PC-3 (cell line): ENCODE data around the gene KCTD5. TPM values are rescaled to one million over a fixed set of nuclear protein-coding genes. Genes with fewer than 3 reads are reported as not detected.
"Not testable (repeated sequence)": the region's sequence is repeated elsewhere in the genome, so short reads cannot be mapped to it uniquely, and the experiment has no call there.

Experiments used
- ATAC-seq: fragments of 200-7000 bp; cut with Tn5 transposase; 2 replicates; pipeline ENCODE4 v1.9.1; 2020; ENCODE audit warnings: mild to moderate bottlenecking, moderate library complexity
- BruUV-seq: library from RNA; stranded (reverse); fragments of 400-500 nt; replicated peaks from 2 replicates; lab custom pipeline; 2021; lab: Mats Ljungman, UMichigan
- CTCF ChIA-PET: fragments of 300-600 bp; sonication (Branson Sonifier 250); formaldehyde crosslinking; loops from one replicate; lab custom pipeline; 2022; ENCODE audit warnings: antibody characterized with exemption; lab: Charles Lee
- POLR2A ChIA-PET: fragments of 300-600 bp; sonication (Branson Sonifier 250); formaldehyde crosslinking; loops from one replicate; lab custom pipeline; 2022; ENCODE audit warnings: antibody characterized with exemption; ENCODE audit not compliant: unreplicated experiment; lab: Charles Lee
- DNase-seq: peaks from one replicate; pipeline ENCODE4 v3.0.0-alpha.2; 2015
- H2AFZ ChIP-seq: fragments of 300-600 bp; sonication (generic); 2 replicates; pipeline ENCODE4 v1.6.0; 2016; ENCODE audit warnings: antibody characterized with exemption, low read length
- H3F3A ChIP-seq: fragments of 300-600 bp; sonication (generic); one replicate; pipeline ENCODE4 v1.6.0; 2017; ENCODE audit warnings: antibody characterized with exemption, low read length, control low read depth, mild to moderate bottlenecking; ENCODE audit not compliant: unreplicated experiment
- H3K27ac ChIP-seq: fragments of 300-600 bp; sonication (generic); 2 replicates; pipeline ENCODE4 v1.5.1; 2016; ENCODE audit warnings: mild to moderate bottlenecking, low read length
- H3K27me3 ChIP-seq: fragments of 300-600 bp; sonication (generic); 2 replicates; pipeline ENCODE4 v1.6.1; 2016; ENCODE audit warnings: low read length, mixed read lengths
- H3K36me3 ChIP-seq: fragments of 300-600 bp; sonication (generic); 2 replicates; pipeline ENCODE4 v1.6.1; 2016; ENCODE audit warnings: low read depth, mixed run types, low read length, mixed read lengths
- H3K4me1 ChIP-seq: fragments of 300-600 bp; sonication (generic); 2 replicates; pipeline ENCODE4 v1.5.1; 2016; ENCODE audit warnings: low read length; ENCODE audit not compliant: insufficient read depth
- H3K4me2 ChIP-seq: fragments of 300-600 bp; sonication (generic); 2 replicates; pipeline ENCODE4 v1.6.0; 2016; ENCODE audit warnings: low read length
- H3K4me3 ChIP-seq: fragments of 300-600 bp; sonication (generic); 2 replicates; pipeline ENCODE4 v1.5.1; 2016; ENCODE audit warnings: mild to moderate bottlenecking, low read length, mixed read lengths
- H3K79me2 ChIP-seq: fragments of 300-600 bp; sonication (generic); 2 replicates; pipeline ENCODE4 v1.6.1; 2017; ENCODE audit warnings: low read length, mixed read lengths
- H3K9ac ChIP-seq: fragments of 300-600 bp; sonication (generic); 2 replicates; pipeline ENCODE4 v1.6.0; 2016; ENCODE audit warnings: mild to moderate bottlenecking, low read length
- H3K9me2 ChIP-seq: fragments of 300-600 bp; sonication (generic); replicated peaks from 2 replicates; pipeline ENCODE4 v1.6.1; 2016; ENCODE audit warnings: mixed run types, low read length, mixed read lengths
- H3K9me3 ChIP-seq: fragments of 300-600 bp; sonication (generic); 2 replicates; pipeline ENCODE4 v1.6.1; 2016; ENCODE audit warnings: low read length, mixed read lengths
- H4K20me1 ChIP-seq: fragments of 300-600 bp; sonication (generic); 2 replicates; pipeline ENCODE4 v1.6.1; 2016; ENCODE audit warnings: low read length, mixed read lengths
- EZH2 ChIP-seq: fragments of 300-600 bp; sonication (generic); IDR thresholded peaks from one replicate; pipeline ENCODE4 v1.6.1; 2017; ENCODE audit warnings: antibody characterized with exemption, mild to moderate bottlenecking, low read length; ENCODE audit not compliant: unreplicated experiment
- EZH2phosphoT487 ChIP-seq: fragments of 300-600 bp; sonication (generic); IDR thresholded peaks from 2 replicates; pipeline ENCODE4 v1.6.1; 2018; ENCODE audit warnings: mild to moderate bottlenecking, antibody characterized with exemption, low read length, borderline replicate concordance
- intact Hi-C: fragments of 100-400 bp; cut with micrococcal nuclease; formaldehyde crosslinking; loops from 2 replicates; pipeline ENCODE4 v1.9.0; 2023
- total RNA-seq: library from RNA; depleted of rRNA; stranded (reverse); fragments of >200 nt; gene quantifications from 2 replicates; pipeline ENCODE4 v1.2.3, GENCODE V29; 2014
- TF ChIP-seq, protein P1 (sequence below): fragments of 300-600 bp; sonication (generic); conservative IDR thresholded peaks from 2 replicates; pipeline ENCODE4 v1.5.1; 2017; ENCODE audit warnings: antibody characterized with exemption, low read depth, mild to moderate bottlenecking, low read length

KCTD5 gene
- total RNA-seq, 1 experiment from 2014 or later = 52.2 TPM

DNA sequence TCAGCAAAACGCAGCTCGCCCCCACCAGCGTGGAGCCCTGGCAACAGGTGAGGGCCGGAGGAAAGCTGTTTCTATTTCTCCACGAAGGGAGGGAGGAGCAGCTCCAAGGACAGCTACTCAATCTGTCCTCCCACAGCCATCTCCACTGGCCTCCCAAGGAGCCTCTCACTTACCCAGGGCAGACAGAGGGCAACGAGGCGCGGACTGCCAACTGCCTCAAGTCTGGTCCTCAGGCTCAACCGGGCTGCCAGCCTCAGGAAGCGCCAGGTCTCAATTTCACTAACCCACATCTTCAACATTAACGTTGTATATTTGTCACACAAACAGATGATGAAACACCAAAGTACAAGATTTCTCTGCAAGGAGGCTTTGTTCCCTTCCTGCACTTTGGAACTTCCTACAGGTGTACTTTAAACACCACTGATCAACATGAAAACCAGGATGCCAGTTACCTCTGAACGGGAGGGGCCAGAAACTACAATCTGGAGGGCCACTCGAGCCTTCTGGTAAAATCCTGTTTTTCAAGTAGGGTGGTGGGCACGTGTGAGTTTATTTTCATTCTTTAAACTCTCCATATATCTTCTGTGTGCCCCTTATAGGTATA is 31.0 kb upstream of the KCTD5 start:
- H3K4me3 ChIP-seq, H3K4me1 ChIP-seq, H4K20me1 ChIP-seq, H3F3A ChIP-seq, H3K9ac ChIP-seq, H3K27ac ChIP-seq, H3K9me3 ChIP-seq, H3K9me2 ChIP-seq, ATAC-seq, H2AFZ ChIP-seq, DNase-seq, intact Hi-C loops, BruUV-seq, H3K36me3 ChIP-seq, POLR2A ChIA-PET, CTCF ChIA-PET, H3K79me2 ChIP-seq, H3K4me2 ChIP-seq, H3K27me3 ChIP-seq: not testable (repeated sequence)

DNA sequence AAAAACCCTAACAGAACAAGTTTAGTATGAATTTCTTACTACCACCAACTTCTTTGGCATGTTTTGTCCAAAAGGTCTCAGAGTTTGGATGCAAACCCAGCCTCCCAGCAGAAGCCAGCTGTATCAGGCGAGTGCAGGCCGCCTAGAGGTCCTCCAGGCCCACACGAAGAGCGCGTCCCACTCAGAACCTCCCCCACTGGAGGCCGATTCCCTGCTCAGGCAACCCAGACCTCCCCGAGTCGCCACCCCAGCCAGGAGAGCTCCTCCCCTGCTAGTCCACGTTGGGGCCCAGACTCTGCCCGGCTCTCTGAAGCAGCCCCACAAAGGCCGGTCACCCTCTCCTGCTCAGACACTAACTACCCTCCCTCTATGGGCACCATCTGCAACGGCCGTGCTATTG is 28.4 kb upstream of the KCTD5 start:
- CTCF ChIA-PET, H3K4me1 ChIP-seq, H4K20me1 ChIP-seq, H3K9ac ChIP-seq, H3K9me3 ChIP-seq, H3K27ac ChIP-seq, DNase-seq, H3K4me3 ChIP-seq, ATAC-seq, H3K4me2 ChIP-seq, POLR2A ChIA-PET, H3K36me3 ChIP-seq, H3K79me2 ChIP-seq, intact Hi-C loops, H2AFZ ChIP-seq, BruUV-seq, H3K27me3 ChIP-seq, H3F3A ChIP-seq, H3K9me2 ChIP-seq: not testable (repeated sequence)

DNA sequence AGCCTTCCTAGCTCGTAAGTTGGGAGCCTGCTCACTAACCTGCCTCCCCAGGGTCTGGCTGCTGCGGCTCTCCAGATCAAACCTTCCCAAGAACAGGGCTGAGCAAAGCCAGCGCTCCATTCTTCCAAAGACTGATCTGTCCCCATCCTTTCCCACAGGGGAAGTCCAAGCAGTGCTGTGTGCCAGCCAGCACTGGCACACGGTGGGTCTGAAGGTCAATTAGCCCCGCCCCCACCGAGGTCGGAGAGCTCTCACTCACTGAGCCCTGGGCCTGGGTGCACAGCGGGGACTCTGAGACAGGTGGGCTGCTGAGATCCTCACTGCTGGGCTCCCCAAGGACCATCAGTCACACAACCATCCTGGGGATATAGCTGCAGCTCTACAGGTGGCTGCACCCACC is 27.4 kb upstream of the KCTD5 start:
- H3K27ac ChIP-seq, H3F3A ChIP-seq, H3K36me3 ChIP-seq, POLR2A ChIA-PET, DNase-seq, H3K27me3 ChIP-seq, intact Hi-C loops, ATAC-seq, H3K79me2 ChIP-seq, H3K9me2 ChIP-seq, BruUV-seq, CTCF ChIA-PET, H3K9ac ChIP-seq, H2AFZ ChIP-seq, H3K4me3 ChIP-seq, H3K4me1 ChIP-seq, H3K4me2 ChIP-seq, H3K9me3 ChIP-seq, H4K20me1 ChIP-seq: not testable (repeated sequence)

DNA sequence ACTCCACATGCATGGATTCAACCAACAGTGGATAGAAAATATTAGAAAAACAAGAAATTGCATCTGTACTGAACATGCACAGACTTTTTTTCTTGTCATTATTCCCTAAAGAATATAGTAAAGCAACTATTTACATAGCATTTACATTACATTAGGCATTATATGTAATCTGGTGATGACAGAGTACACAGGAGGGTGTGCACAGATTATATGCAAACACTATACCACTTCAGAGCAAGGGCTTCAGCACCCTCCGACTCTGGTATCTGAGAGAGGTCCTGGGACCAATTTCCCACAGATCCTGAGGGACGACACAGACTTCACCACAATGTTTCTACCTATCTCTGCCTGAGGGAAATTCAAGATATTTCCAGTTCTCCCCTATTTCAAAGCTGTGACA is 25.3 kb upstream of the KCTD5 start:
- POLR2A ChIA-PET = no interaction called here
- Histone ChIP-seq H3F3A (no peaks in the 10 kb centered on the region), H3K9me3 (no peaks in the 10 kb centered on the region), H3K4me2 (no peak overlapping the region), H3K4me3 (no peak overlapping the region), H3K27ac (no peak overlapping the region), H4K20me1 (no peaks in the 10 kb centered on the region), H2AFZ (no peak overlapping the region), H3K79me2 (no peaks in the 10 kb centered on the region), H3K9me2 (no peaks in the 10 kb centered on the region), H3K9ac (no peak overlapping the region), H3K4me1 (no peaks in the 10 kb centered on the region), H3K27me3 (no peaks in the 10 kb centered on the region), H3K36me3 (no peaks in the 10 kb centered on the region)
- TF ChIP-seq EZH2phosphoT487 (no peak), EZH2 (no peak)
- TF ChIP-seq, protein P1, sequence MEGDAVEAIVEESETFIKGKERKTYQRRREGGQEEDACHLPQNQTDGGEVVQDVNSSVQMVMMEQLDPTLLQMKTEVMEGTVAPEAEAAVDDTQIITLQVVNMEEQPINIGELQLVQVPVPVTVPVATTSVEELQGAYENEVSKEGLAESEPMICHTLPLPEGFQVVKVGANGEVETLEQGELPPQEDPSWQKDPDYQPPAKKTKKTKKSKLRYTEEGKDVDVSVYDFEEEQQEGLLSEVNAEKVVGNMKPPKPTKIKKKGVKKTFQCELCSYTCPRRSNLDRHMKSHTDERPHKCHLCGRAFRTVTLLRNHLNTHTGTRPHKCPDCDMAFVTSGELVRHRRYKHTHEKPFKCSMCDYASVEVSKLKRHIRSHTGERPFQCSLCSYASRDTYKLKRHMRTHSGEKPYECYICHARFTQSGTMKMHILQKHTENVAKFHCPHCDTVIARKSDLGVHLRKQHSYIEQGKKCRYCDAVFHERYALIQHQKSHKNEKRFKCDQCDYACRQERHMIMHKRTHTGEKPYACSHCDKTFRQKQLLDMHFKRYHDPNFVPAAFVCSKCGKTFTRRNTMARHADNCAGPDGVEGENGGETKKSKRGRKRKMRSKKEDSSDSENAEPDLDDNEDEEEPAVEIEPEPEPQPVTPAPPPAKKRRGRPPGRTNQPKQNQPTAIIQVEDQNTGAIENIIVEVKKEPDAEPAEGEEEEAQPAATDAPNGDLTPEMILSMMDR = no peak
- ATAC-seq (no peak), DNase-seq (no peak)
- no TSS peak for BruUV-seq
- intact Hi-C loops = no loop called here
- CTCF ChIA-PET = no interaction called here

DNA sequence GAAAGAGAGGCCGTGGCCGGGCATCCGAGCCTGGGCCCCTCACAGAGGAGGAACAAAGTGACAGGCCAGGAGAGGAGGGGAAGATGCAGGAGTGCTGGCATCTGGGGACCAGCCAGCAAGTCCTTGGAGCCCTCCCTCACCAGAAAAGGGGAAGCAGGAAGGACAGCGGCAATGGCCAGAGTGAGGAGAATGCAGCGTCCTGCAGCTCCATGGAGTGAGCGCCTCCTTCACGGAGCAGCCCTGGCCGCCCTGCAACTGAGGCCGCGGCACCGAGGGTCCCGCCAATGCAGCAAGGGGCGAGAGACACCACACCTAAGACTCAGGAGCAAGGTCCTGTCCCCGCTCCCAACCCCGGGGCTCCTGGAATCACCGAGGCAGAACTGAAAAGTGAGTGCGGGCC is 24.5 kb upstream of the KCTD5 start:
- H3K9ac ChIP-seq, H3K27me3 ChIP-seq, CTCF ChIA-PET, H3F3A ChIP-seq, ATAC-seq, H3K4me2 ChIP-seq, H3K27ac ChIP-seq, H3K79me2 ChIP-seq, DNase-seq, H4K20me1 ChIP-seq, H2AFZ ChIP-seq, H3K9me2 ChIP-seq, H3K4me1 ChIP-seq, H3K4me3 ChIP-seq, intact Hi-C loops, H3K9me3 ChIP-seq, POLR2A ChIA-PET, H3K36me3 ChIP-seq, BruUV-seq: not testable (repeated sequence)

DNA sequence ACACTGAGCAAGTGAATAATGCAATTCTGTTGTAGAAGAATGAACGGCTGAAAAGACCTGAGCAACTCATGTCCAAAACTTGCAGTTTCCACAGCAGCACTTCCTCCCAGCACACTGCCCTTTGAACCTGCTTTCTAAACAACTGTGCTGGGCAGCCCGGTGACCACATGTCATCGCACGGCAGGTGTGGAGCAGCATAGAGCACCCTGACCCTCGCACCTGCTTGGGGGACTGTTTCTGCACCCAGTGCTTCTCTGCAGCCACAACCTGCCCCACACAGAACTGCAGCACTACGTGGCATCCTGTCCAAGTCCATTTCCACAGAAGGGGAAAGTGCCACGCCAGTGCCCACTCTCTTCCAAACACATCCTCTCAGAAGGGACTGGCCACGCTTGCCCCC is 22.8 kb upstream of the KCTD5 start:
- H3K9me2 ChIP-seq, H3K36me3 ChIP-seq, intact Hi-C loops, H2AFZ ChIP-seq, H3K4me3 ChIP-seq, H3K9me3 ChIP-seq, H3K9ac ChIP-seq, ATAC-seq, H3K27me3 ChIP-seq, POLR2A ChIA-PET, H3F3A ChIP-seq, BruUV-seq, CTCF ChIA-PET, H3K27ac ChIP-seq, DNase-seq, H3K4me2 ChIP-seq, H3K79me2 ChIP-seq, H4K20me1 ChIP-seq: not testable (repeated sequence)
- H3K4me1 ChIP-seq = peaks cover 17% of the 10 kb centered on the region
